Mesendoderm (in vitro differentiated cells): ENCODE measurements around the gene PIP5K1C.

Experiments
- DNase-seq: peaks from one replicate; pipeline ENCODE4 v3.0.0; 2013
- H2AK5ac ChIP-seq: 2 replicates; pipeline ENCODE4 v1.6.1; 2013; ENCODE audit warnings: low read length, inconsistent platforms
- H2BK120ac ChIP-seq: 2 replicates; pipeline ENCODE4 v1.6.1; 2013; ENCODE audit warnings: low read depth, mild to moderate bottlenecking, low read length, moderate library complexity, mixed read lengths
- H2BK15ac ChIP-seq: replicated peaks from 2 replicates; pipeline ENCODE4 v1.6.1; 2013; ENCODE audit warnings: low read depth, mild to moderate bottlenecking, moderate library complexity
- H2BK5ac ChIP-seq: 2 replicates; pipeline ENCODE4 v1.6.1; 2013; ENCODE audit warnings: low read length, inconsistent platforms
- H3K18ac ChIP-seq: 2 replicates; pipeline ENCODE4 v1.6.1; 2013; ENCODE audit warnings: mild to moderate bottlenecking, low read length, mixed read lengths
- H3K23ac ChIP-seq: one replicate; pipeline ENCODE4 v1.6.1; 2013; ENCODE audit warnings: low read length
- H3K27ac ChIP-seq: 2 replicates; pipeline ENCODE4 v1.5.1; 2013; ENCODE audit warnings: low read depth, mild to moderate bottlenecking, inconsistent platforms, low read length, moderate library complexity
- H3K27me3 ChIP-seq: 2 replicates; pipeline ENCODE4 v1.6.1; 2013; ENCODE audit warnings: low read length, control low read depth, mild to moderate bottlenecking, inconsistent platforms; ENCODE audit not compliant: insufficient read depth, poor library complexity
- H3K36me3 ChIP-seq: 2 replicates; pipeline ENCODE4 v1.6.1; 2013; ENCODE audit warnings: low read length, inconsistent platforms; ENCODE audit not compliant: control insufficient read depth, insufficient read depth
- H3K4ac ChIP-seq: one replicate; pipeline ENCODE4 v1.6.1; 2013; ENCODE audit warnings: low read depth, mild to moderate bottlenecking, low read length, moderate library complexity
- H3K4me1 ChIP-seq: 2 replicates; pipeline ENCODE4 v1.6.1; 2013; ENCODE audit warnings: low read depth, low read length, inconsistent platforms; ENCODE audit not compliant: control insufficient read depth
- H3K4me2 ChIP-seq: 2 replicates; pipeline ENCODE4 v1.6.1; 2013; ENCODE audit warnings: low read length
- H3K4me3 ChIP-seq: 2 replicates; pipeline ENCODE4 v1.5.1; 2013; ENCODE audit warnings: mild to moderate bottlenecking, low read length
- H3K56ac ChIP-seq: one replicate; pipeline ENCODE4 v1.6.1; 2013; ENCODE audit warnings: low read length
- H3K79me1 ChIP-seq: 2 replicates; pipeline ENCODE4 v1.6.1; 2013; ENCODE audit warnings: low read length, inconsistent platforms
- H3K79me2 ChIP-seq: 2 replicates; pipeline ENCODE4 v1.6.1; 2013; ENCODE audit warnings: mild to moderate bottlenecking, low read length; ENCODE audit not compliant: control insufficient read depth, insufficient read depth
- H3K9ac ChIP-seq: 2 replicates; pipeline ENCODE4 v1.6.1; 2013; ENCODE audit warnings: low read length, inconsistent platforms
- H4K5ac ChIP-seq: one replicate; pipeline ENCODE4 v1.6.1; 2013; ENCODE audit warnings: low read length
- H4K8ac ChIP-seq: one replicate; pipeline ENCODE4 v1.6.1; 2013; ENCODE audit warnings: low read depth, mild to moderate bottlenecking, control low read depth, low read length, moderate library complexity
- WGBS: extraction: QIAGEN DNeasy Blood & Tissue Kit; methylation state at CpG from one replicate; pipeline ENCODE4 v1.1.7; 2013; ENCODE audit warnings: low lambda C conversion rate, missing lambda C conversion rate; ENCODE audit not compliant: insufficient coverage; ENCODE audit errors: extremely low coverage; 5-methylcytosine and 5-hydroxymethylcytosine counted together

The PIP5K1C gene

DNA sequence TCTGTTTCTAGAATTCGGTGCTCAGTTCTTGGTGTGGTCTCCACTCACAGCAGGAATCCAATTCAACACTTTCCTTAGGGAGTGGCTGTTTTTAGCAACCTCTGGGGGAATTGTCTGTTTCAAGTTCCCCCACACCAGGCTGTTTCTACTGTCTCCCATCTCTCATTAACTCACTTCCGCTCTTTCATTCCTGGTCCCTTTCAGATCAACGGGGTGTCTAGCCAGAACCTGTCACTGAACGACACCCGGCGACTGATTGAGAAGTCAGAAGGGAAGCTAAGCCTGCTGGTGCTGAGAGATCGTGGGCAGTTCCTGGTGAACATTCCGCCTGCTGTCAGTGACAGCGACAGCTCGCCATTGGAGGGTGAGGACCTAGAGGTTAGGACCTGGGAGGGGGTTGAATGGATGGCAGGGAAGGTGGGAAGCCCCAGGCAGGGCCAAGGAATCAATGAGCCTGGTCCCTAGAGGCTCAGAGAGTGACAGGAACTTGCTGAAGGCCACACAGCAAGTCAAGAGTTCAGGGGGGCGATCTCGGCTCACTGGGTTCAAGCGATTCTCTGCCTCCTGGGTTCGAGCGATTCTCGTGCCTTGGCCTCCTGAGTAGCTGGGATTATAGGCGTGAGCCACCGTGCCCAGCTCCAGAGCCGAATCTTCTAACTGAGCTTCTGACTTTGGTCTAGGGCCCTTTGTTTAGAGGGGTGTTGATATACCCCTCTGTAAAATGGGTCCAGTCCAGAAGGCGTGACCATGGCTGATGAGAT is 33.5 kb upstream of the PIP5K1C start:
- Histone ChIP-seq H3K4me3 (no peak overlapping the region), H3K4ac (no peak overlapping the region), H3K79me2 (no peaks in the 10 kb centered on the region), H3K23ac (no peak overlapping the region), H3K27me3 (no peaks in the 10 kb centered on the region), H2BK5ac (no peak overlapping the region), H3K27ac (no peak overlapping the region), H2BK15ac (no peak overlapping the region), H2BK120ac (no peak overlapping the region), H3K18ac (no peak overlapping the region), H3K9ac (no peak overlapping the region), H4K8ac (no peak overlapping the region), H3K56ac (no peak overlapping the region), H3K4me2 (no peak overlapping the region), H2AK5ac (no peak overlapping the region), H3K4me1 (no peaks in the 10 kb centered on the region), H3K36me3 (no peaks in the 10 kb centered on the region), H3K79me1 (no peaks in the 10 kb centered on the region), H4K5ac (no peak overlapping the region)
- no CpG with 5 or more reads among the region's 20 CpGs for WGBS
- no peak for DNase-seq

DNA sequence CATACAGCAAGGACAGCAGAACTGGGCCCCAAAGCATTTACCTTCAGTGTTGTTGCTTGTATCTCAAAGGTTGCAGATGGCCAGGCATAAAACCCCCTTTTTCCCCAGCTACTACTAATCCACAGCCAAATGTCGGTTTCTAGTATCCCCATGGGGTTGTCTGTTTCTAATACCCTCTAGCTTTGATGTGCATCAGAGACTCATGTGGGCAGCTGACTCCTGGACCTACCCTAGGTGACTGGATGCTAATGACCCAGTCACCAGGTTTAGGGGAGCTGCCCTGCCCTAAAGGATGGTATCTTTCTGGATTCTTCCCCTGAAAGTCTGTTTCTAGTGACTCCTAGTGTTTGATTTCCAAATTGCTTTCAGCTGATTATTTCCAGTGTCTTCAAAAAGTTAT is 31.8 kb upstream of the PIP5K1C start:
- Histone ChIP-seq H3K9ac (no peak overlapping the region), H3K27me3 (no peaks in the 10 kb centered on the region), H3K4me1 (no peaks in the 10 kb centered on the region), H2BK15ac (no peak overlapping the region), H2BK120ac (no peak overlapping the region), H3K4me2 (no peak overlapping the region), H3K18ac (no peak overlapping the region), H2AK5ac (no peak overlapping the region), H3K36me3 (no peaks in the 10 kb centered on the region), H3K79me2 (no peaks in the 10 kb centered on the region), H3K4ac (no peak overlapping the region), H3K56ac (no peak overlapping the region), H3K27ac (no peak overlapping the region), H3K4me3 (no peak overlapping the region), H4K5ac (no peak overlapping the region), H3K23ac (no peak overlapping the region), H2BK5ac (no peak overlapping the region), H3K79me1 (no peaks in the 10 kb centered on the region), H4K8ac (no peak overlapping the region)
- no peak for DNase-seq
- no CpG with 5 or more reads among the region's 1 CpG for WGBS

DNA sequence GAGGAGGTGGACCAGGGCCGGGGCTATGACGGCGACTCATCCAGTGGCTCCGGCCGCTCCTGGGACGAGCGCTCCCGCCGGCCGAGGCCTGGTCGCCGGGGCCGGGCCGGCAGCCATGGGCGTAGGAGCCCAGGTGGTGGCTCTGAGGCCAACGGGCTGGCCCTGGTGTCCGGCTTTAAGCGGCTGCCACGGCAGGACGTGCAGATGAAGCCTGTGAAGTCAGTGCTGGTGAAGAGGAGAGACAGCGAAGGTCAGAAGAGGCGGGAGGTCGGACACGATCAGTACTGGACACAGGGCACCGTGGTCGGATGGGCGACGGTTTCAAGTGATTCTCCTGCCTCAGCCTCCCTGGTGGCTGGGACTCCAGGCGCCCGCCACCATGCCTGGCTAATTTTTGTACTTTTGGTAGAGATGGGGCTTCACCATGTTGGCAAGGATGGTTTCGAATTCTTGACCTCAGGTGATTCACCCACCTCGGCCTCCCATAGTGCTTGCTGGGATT is 30.2 kb upstream of the PIP5K1C start:
- no CpG with 5 or more reads among the region's 32 CpGs for WGBS
- no peak overlapping the region for H2BK5ac ChIP-seq
- H3K4ac ChIP-seq, result no peak overlapping the region
- H3K4me3 ChIP-seq, result no peak overlapping the region
- no peak overlapping the region for H4K8ac ChIP-seq
- no peak overlapping the region for H3K18ac ChIP-seq
- H3K36me3 ChIP-seq, result no peaks in the 10 kb centered on the region
- no peaks in the 10 kb centered on the region for H3K79me2 ChIP-seq
- no peak overlapping the region for H2BK120ac ChIP-seq
- H2AK5ac ChIP-seq, result no peak overlapping the region
- no peaks in the 10 kb centered on the region for H3K27me3 ChIP-seq
- no peak overlapping the region for H3K23ac ChIP-seq
- H3K56ac ChIP-seq, result no peak overlapping the region
- no peaks in the 10 kb centered on the region for H3K79me1 ChIP-seq
- H3K4me2 ChIP-seq, result no peak overlapping the region
- no peaks in the 10 kb centered on the region for H3K4me1 ChIP-seq
- no peak overlapping the region for H2BK15ac ChIP-seq
- H4K5ac ChIP-seq, result no peak overlapping the region
- H3K9ac ChIP-seq, result no peak overlapping the region
- no peak overlapping the region for H3K27ac ChIP-seq
- no peak for DNase-seq

DNA sequence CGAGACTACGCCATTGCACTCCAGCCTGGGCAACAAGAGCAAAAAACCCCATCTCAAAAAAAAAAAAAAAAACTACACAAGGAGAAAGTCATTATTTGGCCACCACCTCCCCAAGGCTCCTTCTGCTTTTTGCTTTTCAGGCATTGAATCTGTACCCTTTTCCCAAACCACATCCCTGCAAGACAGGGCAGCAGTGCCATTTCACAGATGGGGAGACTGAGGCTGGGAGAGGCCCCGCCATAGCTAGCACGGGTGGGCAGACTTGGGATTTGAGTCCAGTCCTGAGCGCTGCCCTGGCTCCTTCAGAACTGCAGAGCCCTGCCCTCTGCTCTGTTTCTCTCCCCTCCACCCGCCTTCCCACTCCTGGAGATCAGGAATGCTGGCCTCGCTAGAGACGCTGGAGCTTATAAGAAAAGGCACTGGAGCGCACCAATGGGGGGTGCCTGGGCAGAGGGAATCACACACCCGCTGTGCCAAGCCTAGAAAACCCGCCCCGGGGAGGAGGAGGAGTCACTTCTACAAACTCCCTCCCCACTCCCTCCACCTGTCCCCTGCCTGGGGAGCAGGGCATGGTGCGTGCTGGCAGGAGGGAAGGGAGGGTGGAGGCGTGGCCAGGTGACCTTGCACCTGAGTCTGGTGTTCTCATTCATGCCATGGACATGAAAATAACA is 25.5 kb upstream of the PIP5K1C start:
- H3K36me3 ChIP-seq, result no peaks in the 10 kb centered on the region
- H3K9ac ChIP-seq, result no peak overlapping the region
- no peak overlapping the region for H3K23ac ChIP-seq
- H3K4ac ChIP-seq, result no peak overlapping the region
- H2BK5ac ChIP-seq, result no peak overlapping the region
- H3K56ac ChIP-seq, result no peak overlapping the region
- no CpG with 5 or more reads among the region's 14 CpGs for WGBS
- H4K5ac ChIP-seq, result no peak overlapping the region
- H2BK120ac ChIP-seq, result no peak overlapping the region
- no peaks in the 10 kb centered on the region for H3K27me3 ChIP-seq
- H3K79me2 ChIP-seq, result no peaks in the 10 kb centered on the region
- no peak overlapping the region for H2AK5ac ChIP-seq
- no peak overlapping the region for H3K18ac ChIP-seq
- no peaks in the 10 kb centered on the region for H3K4me1 ChIP-seq
- H3K4me2 ChIP-seq, result no peak overlapping the region
- H4K8ac ChIP-seq, result no peak overlapping the region
- DNase-seq, result peak; percentile 53
- no peak overlapping the region for H2BK15ac ChIP-seq
- no peaks in the 10 kb centered on the region for H3K79me1 ChIP-seq
- no peak overlapping the region for H3K4me3 ChIP-seq
- no peak overlapping the region for H3K27ac ChIP-seq

DNA sequence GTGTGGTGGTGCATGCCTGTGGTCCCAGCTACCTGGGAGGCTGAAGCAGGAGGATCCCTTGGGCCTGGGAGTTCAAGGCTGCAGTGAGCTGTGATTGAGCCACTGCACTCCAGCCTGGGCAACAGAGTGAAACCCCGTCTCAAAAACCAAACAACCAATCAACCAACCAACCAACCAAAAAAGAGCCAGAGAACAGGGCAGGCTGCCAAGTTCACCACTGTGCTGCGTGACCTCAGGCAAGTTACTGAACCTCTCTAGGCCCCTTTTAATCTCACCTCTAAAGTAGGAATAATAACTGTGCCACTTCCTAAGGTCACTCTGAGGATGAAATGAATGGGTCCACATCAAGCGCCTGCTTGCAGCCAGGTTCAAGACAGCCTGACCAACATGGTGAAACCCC is 24.9 kb upstream of the PIP5K1C start:
- Histone ChIP-seq H3K4me2 (no peak overlapping the region), H3K4me1 (no peaks in the 10 kb centered on the region), H2BK15ac (no peak overlapping the region), H4K5ac (no peak overlapping the region), H3K79me1 (no peaks in the 10 kb centered on the region), H3K36me3 (no peaks in the 10 kb centered on the region), H2AK5ac (no peak overlapping the region), H3K4me3 (no peak overlapping the region), H3K9ac (no peak overlapping the region), H3K79me2 (no peaks in the 10 kb centered on the region), H3K18ac (no peak overlapping the region), H3K27ac (no peak overlapping the region), H3K23ac (no peak overlapping the region), H2BK120ac (no peak overlapping the region), H3K56ac (no peak overlapping the region), H3K27me3 (no peaks in the 10 kb centered on the region), H4K8ac (no peak overlapping the region), H2BK5ac (no peak overlapping the region), H3K4ac (no peak overlapping the region)
- no peak for DNase-seq
- WGBS, result no CpG with 5 or more reads among the region's 3 CpGs
